Measurements from ENCODE around the gene PRDM1. TPM values are rescaled to one million over a fixed set of nuclear protein-coding genes. Genes with fewer than 3 reads are reported as not detected.

PRDM1 gene
- total RNA-seq, 1 donor from 2014 or later, result 0.21 TPM

DNA sequence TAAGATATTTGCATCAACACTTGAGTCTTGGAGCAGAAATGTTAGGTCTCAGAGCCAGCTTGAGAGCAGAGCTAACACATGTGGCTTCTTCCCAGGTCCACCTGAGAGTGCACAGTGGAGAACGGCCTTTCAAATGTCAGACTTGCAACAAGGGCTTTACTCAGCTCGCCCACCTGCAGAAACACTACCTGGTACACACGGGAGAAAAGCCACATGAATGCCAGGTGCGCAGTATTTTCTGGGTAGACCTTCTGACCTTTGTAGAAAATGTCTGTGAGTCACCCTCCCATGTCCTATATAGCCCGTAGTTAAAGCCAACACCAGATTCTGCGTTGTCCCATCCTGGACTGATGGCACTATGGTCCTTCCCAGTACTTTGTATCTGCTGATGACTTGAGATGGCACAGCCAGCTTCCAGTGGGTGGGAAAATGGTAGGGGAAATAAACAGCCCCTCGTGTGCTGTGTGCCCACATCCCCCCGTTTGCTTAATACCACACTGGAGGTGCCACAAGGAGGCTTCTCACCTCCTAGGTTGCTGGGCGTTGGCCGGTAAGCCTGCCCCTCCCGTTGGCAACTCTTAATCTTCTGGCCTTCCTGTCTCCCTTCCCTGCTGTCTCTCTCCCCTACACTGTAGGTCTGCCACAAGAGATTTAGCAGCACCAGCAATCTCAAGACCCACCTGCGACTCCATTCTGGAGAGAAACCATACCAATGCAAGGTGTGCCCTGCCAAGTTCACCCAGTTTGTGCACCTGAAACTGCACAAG lies 20.3 kb downstream of the PRDM1 start:
- Histone ChIP-seq H3K4me1 (no peaks in the 10 kb centered on the region), H3K4me3 (no peak overlapping the region), H3K27me3 (no peaks in the 10 kb centered on the region), H3K27ac (no peak overlapping the region), H3K9me3 (no peaks in the 10 kb centered on the region), H3K36me3 (no peaks in the 10 kb centered on the region)
- TF ChIP-seq, protein P1, sequence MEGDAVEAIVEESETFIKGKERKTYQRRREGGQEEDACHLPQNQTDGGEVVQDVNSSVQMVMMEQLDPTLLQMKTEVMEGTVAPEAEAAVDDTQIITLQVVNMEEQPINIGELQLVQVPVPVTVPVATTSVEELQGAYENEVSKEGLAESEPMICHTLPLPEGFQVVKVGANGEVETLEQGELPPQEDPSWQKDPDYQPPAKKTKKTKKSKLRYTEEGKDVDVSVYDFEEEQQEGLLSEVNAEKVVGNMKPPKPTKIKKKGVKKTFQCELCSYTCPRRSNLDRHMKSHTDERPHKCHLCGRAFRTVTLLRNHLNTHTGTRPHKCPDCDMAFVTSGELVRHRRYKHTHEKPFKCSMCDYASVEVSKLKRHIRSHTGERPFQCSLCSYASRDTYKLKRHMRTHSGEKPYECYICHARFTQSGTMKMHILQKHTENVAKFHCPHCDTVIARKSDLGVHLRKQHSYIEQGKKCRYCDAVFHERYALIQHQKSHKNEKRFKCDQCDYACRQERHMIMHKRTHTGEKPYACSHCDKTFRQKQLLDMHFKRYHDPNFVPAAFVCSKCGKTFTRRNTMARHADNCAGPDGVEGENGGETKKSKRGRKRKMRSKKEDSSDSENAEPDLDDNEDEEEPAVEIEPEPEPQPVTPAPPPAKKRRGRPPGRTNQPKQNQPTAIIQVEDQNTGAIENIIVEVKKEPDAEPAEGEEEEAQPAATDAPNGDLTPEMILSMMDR (IDR thresholded peaks at IDR 0.05), result no peak
- DNase-seq (ENCODE audit: low spot score in 2 of 2), result no peak
- intact Hi-C loops (cut with DNase I), result no loop called here

DNA sequence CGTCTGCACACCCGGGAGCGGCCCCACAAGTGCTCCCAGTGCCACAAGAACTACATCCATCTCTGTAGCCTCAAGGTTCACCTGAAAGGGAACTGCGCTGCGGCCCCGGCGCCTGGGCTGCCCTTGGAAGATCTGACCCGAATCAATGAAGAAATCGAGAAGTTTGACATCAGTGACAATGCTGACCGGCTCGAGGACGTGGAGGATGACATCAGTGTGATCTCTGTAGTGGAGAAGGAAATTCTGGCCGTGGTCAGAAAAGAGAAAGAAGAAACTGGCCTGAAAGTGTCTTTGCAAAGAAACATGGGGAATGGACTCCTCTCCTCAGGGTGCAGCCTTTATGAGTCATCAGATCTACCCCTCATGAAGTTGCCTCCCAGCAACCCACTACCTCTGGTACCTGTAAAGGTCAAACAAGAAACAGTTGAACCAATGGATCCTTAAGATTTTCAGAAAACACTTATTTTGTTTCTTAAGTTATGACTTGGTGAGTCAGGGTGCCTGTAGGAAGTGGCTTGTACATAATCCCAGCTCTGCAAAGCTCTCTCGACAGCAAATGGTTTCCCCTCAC lies 21.0 kb downstream of the PRDM1 start:
- H3K27me3 ChIP-seq, result no peaks in the 10 kb centered on the region
- H3K4me1 ChIP-seq, result no peaks in the 10 kb centered on the region
- no peak for DNase-seq (ENCODE audit: low spot score in 2 of 2)
- no peaks in the 10 kb centered on the region for H3K9me3 ChIP-seq
- H3K27ac ChIP-seq, result no peak overlapping the region
- intact Hi-C loops (cut with DNase I), result no loop called here
- no peaks in the 10 kb centered on the region for H3K36me3 ChIP-seq
- H3K4me3 ChIP-seq, result no peak overlapping the region
- TF ChIP-seq, protein P1 (IDR thresholded peaks at IDR 0.05), result no peak

DNA sequence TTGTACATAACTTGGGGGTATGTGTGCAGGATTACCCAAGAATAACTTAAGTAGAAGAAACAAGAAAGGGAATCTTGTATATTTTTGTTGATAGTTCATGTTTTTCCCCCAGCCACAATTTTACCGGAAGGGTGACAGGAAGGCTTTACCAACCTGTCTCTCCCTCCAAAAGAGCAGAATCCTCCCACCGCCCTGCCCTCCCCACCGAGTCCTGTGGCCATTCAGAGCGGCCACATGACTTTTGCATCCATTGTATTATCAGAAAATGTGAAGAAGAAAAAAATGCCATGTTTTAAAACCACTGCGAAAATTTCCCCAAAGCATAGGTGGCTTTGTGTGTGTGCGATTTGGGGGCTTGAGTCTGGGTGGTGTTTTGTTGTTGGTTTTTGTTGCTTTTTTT lies 22.0 kb downstream of the PRDM1 start:
- no peaks in the 10 kb centered on the region for H3K36me3 ChIP-seq
- no peaks in the 10 kb centered on the region for H3K4me1 ChIP-seq
- intact Hi-C loops (cut with DNase I), result no loop called here
- DNase-seq (ENCODE audit: low spot score in 2 of 2), result no peak
- no peaks in the 10 kb centered on the region for H3K27me3 ChIP-seq
- TF ChIP-seq, protein P1 (IDR thresholded peaks at IDR 0.05), result no peak
- H3K9me3 ChIP-seq, result no peaks in the 10 kb centered on the region
- no peak overlapping the region for H3K4me3 ChIP-seq
- H3K27ac ChIP-seq, result no peak overlapping the region

DNA sequence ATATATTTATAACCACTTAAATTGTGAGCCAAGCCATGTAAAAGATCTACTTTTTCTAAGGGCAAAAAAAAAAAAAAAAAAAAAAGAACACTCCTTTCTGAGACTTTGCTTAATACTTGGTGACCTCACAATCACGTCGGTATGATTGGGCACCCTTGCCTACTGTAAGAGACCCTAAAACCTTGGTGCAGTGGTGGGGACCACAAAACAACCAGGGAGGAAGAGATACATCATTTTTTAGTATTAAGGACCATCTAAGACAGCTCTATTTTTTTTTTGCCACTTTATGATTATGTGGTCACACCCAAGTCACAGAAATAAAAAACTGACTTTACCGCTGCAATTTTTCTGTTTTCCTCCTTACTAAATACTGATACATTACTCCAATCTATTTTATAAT lies 22.9 kb downstream of the PRDM1 start:
- H3K27ac ChIP-seq, result no peak overlapping the region
- TF ChIP-seq, protein P1 (IDR thresholded peaks at IDR 0.05), result no peak
- no peaks in the 10 kb centered on the region for H3K36me3 ChIP-seq
- no peak overlapping the region for H3K4me3 ChIP-seq
- no peaks in the 10 kb centered on the region for H3K9me3 ChIP-seq
- no peaks in the 10 kb centered on the region for H3K4me1 ChIP-seq
- H3K27me3 ChIP-seq, result no peaks in the 10 kb centered on the region
- no peak for DNase-seq (ENCODE audit: low spot score in 2 of 2)
- intact Hi-C loops (cut with DNase I), result no loop called here

DNA sequence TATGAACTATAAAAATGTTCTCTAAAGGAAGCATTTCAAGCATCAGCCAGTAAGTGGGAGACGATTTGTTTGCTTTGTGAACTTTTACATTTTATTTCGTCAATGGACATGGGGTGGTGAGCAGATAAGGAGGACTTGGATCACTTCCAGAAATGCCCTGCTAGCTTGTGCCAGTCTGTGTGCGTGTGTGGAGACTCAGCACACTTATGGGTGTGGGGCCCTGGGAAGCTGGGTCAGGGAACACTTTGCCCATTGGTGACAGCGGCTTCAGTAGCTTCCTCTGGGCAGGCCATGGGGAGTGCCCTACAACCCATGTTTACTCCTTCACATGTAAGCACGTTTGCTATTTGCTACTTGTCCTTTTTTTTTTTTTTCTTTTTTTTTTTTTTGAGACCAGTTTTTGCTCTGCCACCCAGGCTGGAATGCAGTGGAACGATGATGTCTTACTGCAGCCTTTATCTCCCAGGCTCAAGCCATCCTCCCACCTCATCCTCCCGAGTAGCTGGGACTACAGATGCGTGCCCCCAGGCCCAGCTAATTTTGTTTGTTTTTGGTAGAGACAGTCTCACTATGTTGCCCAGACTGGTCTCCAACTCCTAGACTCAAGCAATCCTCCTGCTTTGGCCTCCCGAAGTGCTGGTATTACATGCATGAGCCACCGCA lies 24.2 kb downstream of the PRDM1 start:
- intact Hi-C loops (cut with DNase I), result no loop called here
- no peak overlapping the region for H3K4me3 ChIP-seq
- H3K36me3 ChIP-seq, result no peaks in the 10 kb centered on the region
- H3K9me3 ChIP-seq, result no peaks in the 10 kb centered on the region
- TF ChIP-seq, protein P1 (IDR thresholded peaks at IDR 0.05), result no peak
- no peaks in the 10 kb centered on the region for H3K4me1 ChIP-seq
- no peaks in the 10 kb centered on the region for H3K27me3 ChIP-seq
- H3K27ac ChIP-seq, result no peak overlapping the region
- DNase-seq (ENCODE audit: low spot score in 2 of 2), result no peak

Measured in ascending aorta (tissue), 2 donors.